ENCODE results near the gene GNL3.
"Not testable (repeated sequence)": the region's sequence is repeated elsewhere in the genome, so short reads cannot be mapped to it uniquely, and the experiment has no call there.

The GNL3 gene

DNA sequence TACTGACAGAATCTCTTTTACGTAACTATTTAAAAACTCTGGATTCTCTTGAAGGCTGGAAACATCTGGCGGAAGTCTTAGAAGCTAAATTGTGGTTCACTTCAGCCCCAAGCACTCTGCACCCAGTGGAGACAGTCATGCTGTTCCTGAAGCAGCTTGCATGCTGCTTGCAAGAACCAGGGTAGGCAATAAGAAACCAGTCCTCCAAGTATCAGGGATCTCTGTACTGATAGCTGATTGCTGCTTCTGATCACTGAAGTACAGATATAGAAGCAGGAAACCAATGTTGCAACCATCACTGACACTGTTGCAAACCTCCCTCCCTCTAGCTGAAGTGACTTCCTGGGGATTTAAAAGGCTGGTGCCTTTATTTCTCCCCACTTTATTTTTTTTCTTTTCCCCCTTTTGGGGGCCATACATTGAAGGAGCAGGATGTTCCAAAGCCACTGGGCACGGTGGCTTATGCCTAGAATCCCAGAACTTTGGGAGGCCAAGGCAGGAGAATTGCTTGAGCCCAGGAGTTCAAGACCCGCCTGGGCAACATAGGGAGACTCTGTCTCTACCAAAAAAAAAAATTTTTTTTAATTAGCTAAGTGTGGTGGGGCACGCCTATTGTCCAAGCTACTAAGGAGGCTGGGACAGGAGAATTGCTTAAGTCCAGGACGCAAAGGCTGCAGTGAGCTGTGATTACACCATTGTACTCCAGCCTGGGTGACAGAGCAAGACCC, 35.3 kb downstream of the GNL3 start:
- TF ChIP-seq, protein P1, sequence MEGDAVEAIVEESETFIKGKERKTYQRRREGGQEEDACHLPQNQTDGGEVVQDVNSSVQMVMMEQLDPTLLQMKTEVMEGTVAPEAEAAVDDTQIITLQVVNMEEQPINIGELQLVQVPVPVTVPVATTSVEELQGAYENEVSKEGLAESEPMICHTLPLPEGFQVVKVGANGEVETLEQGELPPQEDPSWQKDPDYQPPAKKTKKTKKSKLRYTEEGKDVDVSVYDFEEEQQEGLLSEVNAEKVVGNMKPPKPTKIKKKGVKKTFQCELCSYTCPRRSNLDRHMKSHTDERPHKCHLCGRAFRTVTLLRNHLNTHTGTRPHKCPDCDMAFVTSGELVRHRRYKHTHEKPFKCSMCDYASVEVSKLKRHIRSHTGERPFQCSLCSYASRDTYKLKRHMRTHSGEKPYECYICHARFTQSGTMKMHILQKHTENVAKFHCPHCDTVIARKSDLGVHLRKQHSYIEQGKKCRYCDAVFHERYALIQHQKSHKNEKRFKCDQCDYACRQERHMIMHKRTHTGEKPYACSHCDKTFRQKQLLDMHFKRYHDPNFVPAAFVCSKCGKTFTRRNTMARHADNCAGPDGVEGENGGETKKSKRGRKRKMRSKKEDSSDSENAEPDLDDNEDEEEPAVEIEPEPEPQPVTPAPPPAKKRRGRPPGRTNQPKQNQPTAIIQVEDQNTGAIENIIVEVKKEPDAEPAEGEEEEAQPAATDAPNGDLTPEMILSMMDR (IDR thresholded peaks at IDR 0.05; ENCODE audit: low read depth, low read length): no peak
- no peak for DNase-seq (ENCODE audit: extremely low read depth, low read depth)

DNA sequence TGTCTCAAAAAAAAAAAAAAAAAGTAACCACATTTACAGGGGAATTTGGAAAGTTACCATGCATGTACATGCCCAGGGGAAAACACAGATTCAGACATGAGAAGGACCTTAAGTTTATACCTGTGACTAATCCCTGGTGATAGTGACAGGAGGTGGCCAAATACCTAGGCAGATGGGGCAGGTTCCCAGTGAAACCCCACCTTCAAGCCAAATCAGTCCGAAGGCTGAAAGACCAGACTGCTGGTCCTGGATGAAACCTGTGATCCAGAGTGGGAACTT, 35.8 kb downstream of the GNL3 start:
- no peak for DNase-seq (ENCODE audit: extremely low read depth, low read depth)

DNA sequence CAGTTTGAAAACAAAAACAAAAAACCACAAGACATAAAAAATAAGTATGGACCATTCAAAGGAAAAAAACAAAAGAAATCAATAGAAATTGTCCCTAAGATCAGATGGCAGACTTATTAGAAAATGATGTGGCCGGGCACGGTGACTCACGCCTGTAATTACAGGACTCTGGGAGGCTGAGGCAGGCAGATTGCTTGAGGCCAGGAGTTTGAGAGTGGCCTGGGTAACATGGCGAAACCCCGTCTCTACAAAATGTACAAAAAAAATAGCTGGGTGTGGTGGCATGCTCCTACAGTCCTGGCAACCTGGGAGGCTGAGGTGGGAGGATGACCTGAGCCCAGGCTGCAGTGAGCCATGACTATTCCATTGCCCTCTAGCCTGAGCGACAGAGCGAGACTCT, 36.7 kb downstream of the GNL3 start:
- no peak for DNase-seq (ENCODE audit: extremely low read depth, low read depth)
- TF ChIP-seq, protein P1 (IDR thresholded peaks at IDR 0.05; ENCODE audit: low read depth, low read length): no peak

More for the DNA sequence above, 35.8 kb downstream of the GNL3 start:
- TF ChIP-seq, protein P1 (IDR thresholded peaks at IDR 0.05; ENCODE audit: low read depth, low read length): no peak

DNA sequence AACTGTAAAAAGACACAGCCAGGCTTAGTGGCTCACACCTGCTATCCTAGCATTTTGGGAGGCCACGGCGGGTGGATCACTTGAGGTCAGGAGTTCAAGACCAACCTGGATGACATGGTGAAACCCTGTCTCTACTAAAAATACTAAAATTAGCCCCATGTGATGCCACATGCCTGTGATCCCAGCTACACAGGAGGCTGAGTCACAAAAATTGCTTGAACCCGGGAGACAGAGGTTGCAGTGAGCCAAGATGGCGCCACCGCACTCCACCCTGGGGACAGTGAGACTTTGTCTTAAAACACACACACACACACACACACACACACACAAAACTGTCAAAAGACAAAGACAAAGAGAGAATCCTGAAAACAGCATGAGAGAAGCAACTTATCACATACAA, 38.1 kb downstream of the GNL3 start:
- no peak for DNase-seq (ENCODE audit: extremely low read depth, low read depth)
- TF ChIP-seq, protein P1 (IDR thresholded peaks at IDR 0.05; ENCODE audit: low read depth, low read length): no peak

DNA sequence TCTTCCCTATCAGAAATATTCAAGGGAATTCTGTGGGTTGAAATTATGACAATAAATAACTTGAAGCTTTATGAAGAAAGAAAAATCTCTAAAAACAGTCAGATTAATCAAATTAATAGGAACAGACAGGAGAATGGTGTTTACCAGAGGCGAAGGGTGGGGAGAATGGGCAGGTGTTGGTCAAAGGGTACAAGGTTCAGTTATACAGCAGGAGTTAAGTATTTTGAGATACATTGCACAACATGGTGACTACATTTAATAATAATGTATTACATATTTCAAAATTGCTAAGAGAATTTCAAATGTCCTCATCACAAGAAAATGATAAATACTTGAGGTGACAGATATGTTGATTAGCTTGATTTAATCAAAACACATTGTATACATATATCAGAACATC, 38.7 kb downstream of the GNL3 start:
- TF ChIP-seq, protein P1 (IDR thresholded peaks at IDR 0.05; ENCODE audit: low read depth, low read length): no peak
- no peak for DNase-seq (ENCODE audit: extremely low read depth, low read depth)

DNA sequence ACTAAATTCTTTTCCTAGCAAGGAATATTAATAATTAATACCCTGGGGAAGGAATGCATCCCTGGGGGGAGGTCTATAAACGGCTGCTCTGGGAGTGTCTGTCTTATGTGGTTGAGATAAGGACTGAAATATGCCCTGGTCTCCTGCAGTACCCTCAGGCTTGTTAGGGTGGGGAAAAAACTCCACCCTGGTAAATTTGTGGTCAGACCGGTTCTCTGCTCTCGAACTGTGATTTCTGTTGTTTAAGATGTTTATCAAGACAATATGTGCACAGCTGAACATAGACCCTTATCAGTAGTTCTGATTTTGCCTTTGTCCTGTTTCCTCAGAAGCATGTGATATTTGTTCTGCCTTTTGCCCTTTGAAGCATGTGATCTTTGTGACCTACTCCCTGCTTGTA, 42.9 kb downstream of the GNL3 start:
- not testable (repeated sequence) for DNase-seq (ENCODE audit: extremely low read depth, low read depth)

DNA sequence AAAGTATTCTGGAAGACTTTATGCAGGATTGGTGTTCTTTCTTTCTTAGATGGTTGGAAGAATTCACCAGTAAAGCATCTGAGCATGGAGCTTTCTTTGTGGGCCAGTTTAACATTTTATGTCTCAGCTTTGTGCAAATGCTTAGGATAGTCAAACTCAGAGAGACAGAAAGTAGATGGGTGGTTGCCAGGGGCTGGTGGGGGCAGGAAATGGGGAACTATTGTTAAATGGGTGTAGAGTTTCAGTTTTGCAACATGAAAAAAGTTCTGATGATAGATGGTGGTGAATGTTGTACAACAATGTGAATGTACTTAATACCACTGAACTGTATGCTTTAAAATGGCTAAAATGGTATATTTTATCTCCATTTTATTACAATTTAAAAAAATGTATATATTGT, 44.8 kb downstream of the GNL3 start:
- no peak for DNase-seq (ENCODE audit: extremely low read depth, low read depth)
- TF ChIP-seq, protein P1 (IDR thresholded peaks at IDR 0.05; ENCODE audit: low read depth, low read length): no peak

DNA sequence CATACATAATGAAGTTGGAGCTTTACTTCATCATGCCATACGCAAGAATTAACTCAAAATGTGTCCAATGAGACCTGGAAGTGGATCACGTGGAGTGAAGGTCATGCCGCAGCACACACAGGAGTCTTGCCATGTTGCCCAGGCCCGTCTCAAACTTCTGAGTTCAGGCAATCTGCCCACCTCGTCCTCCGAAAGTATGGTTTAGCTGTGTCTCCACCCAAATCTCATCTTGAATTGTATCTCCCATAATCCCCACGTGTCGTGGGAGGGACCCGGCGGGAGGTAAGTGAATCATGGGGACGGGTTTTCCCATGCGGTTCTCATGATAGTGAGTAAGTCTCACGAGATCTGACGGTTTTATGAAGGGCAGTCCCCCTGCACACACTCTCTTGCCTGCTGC, 45.8 kb downstream of the GNL3 start:
- TF ChIP-seq, protein P1 (IDR thresholded peaks at IDR 0.05; ENCODE audit: low read depth, low read length): no peak
- DNase-seq (ENCODE audit: extremely low read depth, low read depth): no peak

All from AG09319 (cell line).